Panc1 (cell line): ENCODE results near the gene PKN3. TPM values are rescaled to one million over a fixed set of nuclear protein-coding genes. Genes with fewer than 3 reads are reported as not detected.

Experiments
- ATAC-seq: fragments of 200-7000 bp; cut with Tn5 transposase; 2 replicates; pipeline ENCODE4 v1.9.1; 2020; ENCODE audit warnings: mild to moderate bottlenecking, moderate library complexity
- BruUV-seq: library from RNA; stranded (reverse); fragments of 400-500 nt; replicated peaks from 2 replicates; lab custom pipeline; 2021; lab: Mats Ljungman, UMichigan
- CTCF ChIA-PET: fragments of 300-600 bp; sonication (Branson Sonifier 250); formaldehyde crosslinking; loops from one replicate; lab custom pipeline; 2022; ENCODE audit warnings: antibody characterized with exemption; lab: Charles Lee
- POLR2A ChIA-PET: fragments of 300-600 bp; sonication (Branson Sonifier 250); formaldehyde crosslinking; loops from one replicate; lab custom pipeline; 2022; ENCODE audit warnings: antibody characterized with exemption; lab: Charles Lee
- DNase-seq: peaks from one replicate; pipeline ENCODE4 v3.0.0-alpha.2; 2010; ENCODE audit warnings: low read depth, low spot score
- H3K27ac ChIP-seq: 2 replicates; pipeline ENCODE4 v1.5.1; 2011; ENCODE audit warnings: mild to moderate bottlenecking, low read length, inconsistent platforms
- H3K27me3 ChIP-seq: fragments of 200-500 bp; sonication (Bioruptor generic); 2 replicates; pipeline ENCODE4 v1.6.0; 2014; ENCODE audit warnings: low read length, inconsistent platforms; ENCODE audit not compliant: control insufficient read depth, insufficient read depth
- H3K36me3 ChIP-seq: fragments of 200-500 bp; sonication (Bioruptor generic); 2 replicates; pipeline ENCODE4 v1.5.1; 2014; ENCODE audit warnings: inconsistent platforms, mild to moderate bottlenecking, low read length, moderate library complexity; ENCODE audit not compliant: control insufficient read depth, insufficient read depth
- H3K4me1 ChIP-seq: 2 replicates; pipeline ENCODE4 v1.5.1; 2011; ENCODE audit warnings: inconsistent platforms, mild to moderate bottlenecking, low read length, moderate library complexity; ENCODE audit not compliant: control insufficient read depth, insufficient read depth
- H3K4me3 ChIP-seq, 2 experiments: 2 replicates each; pipeline ENCODE4 v1.5.1; 2011 to 2012; ENCODE audit warnings: low read depth in 2 of 2, low read length in 2 of 2, mild to moderate bottlenecking in 2 of 2, inconsistent platforms in 1 of 2, moderate library complexity in 1 of 2
- H3K9me3 ChIP-seq: fragments of 200-500 bp; sonication (Bioruptor generic); 2 replicates; pipeline ENCODE4 v1.5.1; 2014; ENCODE audit warnings: low read depth, mild to moderate bottlenecking, inconsistent platforms, low read length, moderate library complexity; ENCODE audit not compliant: control insufficient read depth, insufficient read depth
- POLR2AphosphoS5 ChIP-seq: IDR thresholded peaks from 2 replicates; pipeline ENCODE4 v1.6.1; 2012; ENCODE audit warnings: mild to moderate bottlenecking, low read depth, low read length, moderate library complexity
- SIN3A ChIP-seq: IDR thresholded peaks from 2 replicates; pipeline ENCODE4 v1.6.1; 2012; ENCODE audit warnings: low read depth, mild to moderate bottlenecking, low read length, moderate library complexity, borderline replicate concordance; ENCODE audit not compliant: insufficient read depth
- TCF7L2 ChIP-seq: IDR thresholded peaks from 2 replicates; pipeline ENCODE4 v1.6.1; 2011; ENCODE audit warnings: mild to moderate bottlenecking, low read depth, low read length, inconsistent platforms
- in situ Hi-C: cut with HindIII; loops from 2 replicates; pipeline ENCODE4 v1.10.0; 2016; ENCODE audit warnings: low sequenced_read_pairs, low pct_unique_long_range_greater_than_20kb
- intact Hi-C: fragments of 100-400 bp; cut with micrococcal nuclease; formaldehyde crosslinking; loops from one replicate; pipeline ENCODE4 v1.10.0; 2022; ENCODE audit not compliant: unreplicated experiment
- total RNA-seq: library from RNA; stranded (reverse); gene quantifications from one replicate; pipeline ENCODE4 v1.2.1, GENCODE V29; 2021; ENCODE audit not compliant: unreplicated experiment
- TF ChIP-seq, protein P1 (sequence below): fragments of 450-650 bp; IDR thresholded peaks from 2 replicates; pipeline ENCODE4 v1.5.1; 2017; ENCODE audit warnings: mild to moderate bottlenecking
- TF ChIP-seq, protein P2 (sequence below), 2 experiments: IDR thresholded peaks; 2 replicates each; pipeline ENCODE4 v1.6.1; 2011 to 2012; ENCODE audit warnings: low read depth in 2 of 2, control low read depth in 1 of 2, low read length in 1 of 2, mild to moderate bottlenecking in 1 of 2, moderate library complexity in 1 of 2; ENCODE audit not compliant: insufficient read depth in 1 of 2

Gene PKN3
- total RNA-seq, 1 experiment from 2014 or later: 19.9 TPM

DNA sequence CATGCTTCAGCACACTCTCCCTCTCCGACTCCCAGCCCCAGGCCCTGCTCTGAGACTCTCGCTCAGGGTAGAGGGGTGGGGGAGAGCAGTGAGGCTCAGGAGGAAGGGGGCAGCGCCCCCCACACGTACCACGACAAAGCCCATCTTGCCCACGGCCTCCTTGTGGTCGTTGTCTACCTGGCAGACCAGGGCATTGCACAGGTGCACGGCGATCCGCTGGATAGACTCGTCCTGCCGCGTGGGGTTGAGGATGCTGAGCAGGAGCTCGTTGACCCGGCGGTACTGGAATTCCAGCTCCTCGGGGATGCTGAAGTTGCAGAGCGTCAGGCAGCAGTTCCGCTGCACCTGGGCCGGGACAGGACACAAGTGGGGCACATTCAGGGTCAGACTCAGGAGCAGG, 40.1 kb downstream of the PKN3 start:
- Histone ChIP-seq H3K9me3 (no peaks in the 10 kb centered on the region), H3K27ac (no peak overlapping the region), H3K4me3 (no peak overlapping the region), H3K4me1 (no peaks in the 10 kb centered on the region), H3K27me3 (no peaks in the 10 kb centered on the region), H3K36me3 (no peaks in the 10 kb centered on the region)
- TF ChIP-seq, protein P1, sequence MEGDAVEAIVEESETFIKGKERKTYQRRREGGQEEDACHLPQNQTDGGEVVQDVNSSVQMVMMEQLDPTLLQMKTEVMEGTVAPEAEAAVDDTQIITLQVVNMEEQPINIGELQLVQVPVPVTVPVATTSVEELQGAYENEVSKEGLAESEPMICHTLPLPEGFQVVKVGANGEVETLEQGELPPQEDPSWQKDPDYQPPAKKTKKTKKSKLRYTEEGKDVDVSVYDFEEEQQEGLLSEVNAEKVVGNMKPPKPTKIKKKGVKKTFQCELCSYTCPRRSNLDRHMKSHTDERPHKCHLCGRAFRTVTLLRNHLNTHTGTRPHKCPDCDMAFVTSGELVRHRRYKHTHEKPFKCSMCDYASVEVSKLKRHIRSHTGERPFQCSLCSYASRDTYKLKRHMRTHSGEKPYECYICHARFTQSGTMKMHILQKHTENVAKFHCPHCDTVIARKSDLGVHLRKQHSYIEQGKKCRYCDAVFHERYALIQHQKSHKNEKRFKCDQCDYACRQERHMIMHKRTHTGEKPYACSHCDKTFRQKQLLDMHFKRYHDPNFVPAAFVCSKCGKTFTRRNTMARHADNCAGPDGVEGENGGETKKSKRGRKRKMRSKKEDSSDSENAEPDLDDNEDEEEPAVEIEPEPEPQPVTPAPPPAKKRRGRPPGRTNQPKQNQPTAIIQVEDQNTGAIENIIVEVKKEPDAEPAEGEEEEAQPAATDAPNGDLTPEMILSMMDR: no peak
- no peak for TF ChIP-seq SIN3A
- TF ChIP-seq TCF7L2: no peak
- TF ChIP-seq POLR2AphosphoS5: no peak
- TF ChIP-seq, protein P2, sequence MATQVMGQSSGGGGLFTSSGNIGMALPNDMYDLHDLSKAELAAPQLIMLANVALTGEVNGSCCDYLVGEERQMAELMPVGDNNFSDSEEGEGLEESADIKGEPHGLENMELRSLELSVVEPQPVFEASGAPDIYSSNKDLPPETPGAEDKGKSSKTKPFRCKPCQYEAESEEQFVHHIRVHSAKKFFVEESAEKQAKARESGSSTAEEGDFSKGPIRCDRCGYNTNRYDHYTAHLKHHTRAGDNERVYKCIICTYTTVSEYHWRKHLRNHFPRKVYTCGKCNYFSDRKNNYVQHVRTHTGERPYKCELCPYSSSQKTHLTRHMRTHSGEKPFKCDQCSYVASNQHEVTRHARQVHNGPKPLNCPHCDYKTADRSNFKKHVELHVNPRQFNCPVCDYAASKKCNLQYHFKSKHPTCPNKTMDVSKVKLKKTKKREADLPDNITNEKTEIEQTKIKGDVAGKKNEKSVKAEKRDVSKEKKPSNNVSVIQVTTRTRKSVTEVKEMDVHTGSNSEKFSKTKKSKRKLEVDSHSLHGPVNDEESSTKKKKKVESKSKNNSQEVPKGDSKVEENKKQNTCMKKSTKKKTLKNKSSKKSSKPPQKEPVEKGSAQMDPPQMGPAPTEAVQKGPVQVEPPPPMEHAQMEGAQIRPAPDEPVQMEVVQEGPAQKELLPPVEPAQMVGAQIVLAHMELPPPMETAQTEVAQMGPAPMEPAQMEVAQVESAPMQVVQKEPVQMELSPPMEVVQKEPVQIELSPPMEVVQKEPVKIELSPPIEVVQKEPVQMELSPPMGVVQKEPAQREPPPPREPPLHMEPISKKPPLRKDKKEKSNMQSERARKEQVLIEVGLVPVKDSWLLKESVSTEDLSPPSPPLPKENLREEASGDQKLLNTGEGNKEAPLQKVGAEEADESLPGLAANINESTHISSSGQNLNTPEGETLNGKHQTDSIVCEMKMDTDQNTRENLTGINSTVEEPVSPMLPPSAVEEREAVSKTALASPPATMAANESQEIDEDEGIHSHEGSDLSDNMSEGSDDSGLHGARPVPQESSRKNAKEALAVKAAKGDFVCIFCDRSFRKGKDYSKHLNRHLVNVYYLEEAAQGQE (IDR thresholded peaks at IDR 0.05; ENCODE audit: insufficient read depth in 1 of 2, low read depth in 2 of 2, low read length in 1 of 2): no peak
- intact Hi-C loops (no loop called here), in situ Hi-C loops (no loop called here)
- ChIA-PET POLR2A (no interaction called here), CTCF (no interaction called here)
- ATAC-seq: no peak
- DNase-seq: no peak
- BruUV-seq: no TSS peak

DNA sequence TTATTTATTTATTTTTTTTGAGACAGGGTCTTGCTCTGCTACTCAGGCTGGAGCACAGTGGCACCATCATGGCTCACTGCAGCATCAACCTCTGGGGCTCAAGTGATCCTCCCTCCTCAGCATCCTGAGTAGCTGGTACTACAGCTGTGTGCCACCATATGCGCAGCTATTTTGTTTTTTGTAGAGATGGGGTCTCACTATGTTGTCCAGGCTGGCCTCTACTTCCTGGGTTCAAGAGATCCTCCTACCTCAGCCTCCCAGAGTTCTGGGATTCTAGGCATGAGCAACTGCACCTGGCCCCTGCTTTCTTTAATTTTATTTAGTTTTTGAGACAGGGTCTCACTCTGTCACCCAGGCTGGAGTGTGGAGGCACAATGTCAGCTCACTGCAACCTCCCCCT, 41.1 kb downstream of the PKN3 start:
- POLR2A ChIA-PET: no interaction called here

More for the DNA sequence above, 41.1 kb downstream of the PKN3 start:
- no peak overlapping the region for H3K4me3 ChIP-seq
- no peaks in the 10 kb centered on the region for H3K4me1 ChIP-seq
- no peak overlapping the region for H3K27ac ChIP-seq
- H3K27me3 ChIP-seq: no peaks in the 10 kb centered on the region
- H3K36me3 ChIP-seq: no peaks in the 10 kb centered on the region
- CTCF ChIA-PET: no interaction called here
- in situ Hi-C loops: no loop called here
- DNase-seq (no peak), ATAC-seq (no peak)
- BruUV-seq: no TSS peak
- intact Hi-C loops: no loop called here
- H3K9me3 ChIP-seq: no peaks in the 10 kb centered on the region
- TF ChIP-seq, protein P1: no peak
- no peak for TF ChIP-seq TCF7L2
- TF ChIP-seq POLR2AphosphoS5: no peak
- no peak for TF ChIP-seq SIN3A
- TF ChIP-seq, protein P2 (IDR thresholded peaks at IDR 0.05; ENCODE audit: insufficient read depth in 1 of 2, low read depth in 2 of 2, low read length in 1 of 2): no peak
